H9 (cell line): ENCODE data around the gene UNC119. TPM values are rescaled to one million over a fixed set of nuclear protein-coding genes. Genes with fewer than 3 reads are reported as not detected.

Experiments used
- DNase-seq: peaks from one replicate; pipeline ENCODE4 v3.0.0-alpha.2; 2017
- H2AFZ ChIP-seq: one replicate; pipeline ENCODE4 v1.6.1; 2013; ENCODE audit warnings: mild to moderate bottlenecking, low read length, control low read depth, moderate library complexity
- H2AK5ac ChIP-seq: 2 replicates; pipeline ENCODE4 v1.6.1; 2013; ENCODE audit warnings: low read length, control low read depth, mixed read lengths; ENCODE audit not compliant: insufficient read length
- H2BK120ac ChIP-seq: one replicate; pipeline ENCODE4 v1.6.1; 2013; ENCODE audit warnings: low read depth, mild to moderate bottlenecking, low read length, control low read depth, inconsistent platforms; ENCODE audit not compliant: poor library complexity, severe bottlenecking
- H2BK12ac ChIP-seq: 2 replicates; pipeline ENCODE4 v1.6.1; 2013; ENCODE audit warnings: low read length, control low read depth, mixed read lengths, low read depth; ENCODE audit not compliant: insufficient read length
- H2BK15ac ChIP-seq: 2 replicates; pipeline ENCODE4 v1.6.1; 2013; ENCODE audit warnings: low read depth, low read length, control low read depth
- H2BK20ac ChIP-seq: one replicate; pipeline ENCODE4 v1.6.1; 2013; ENCODE audit warnings: low read depth, mild to moderate bottlenecking, low read length, control low read depth, inconsistent platforms; ENCODE audit not compliant: poor library complexity, severe bottlenecking
- H2BK5ac ChIP-seq: 2 replicates; pipeline ENCODE4 v1.6.1; 2013; ENCODE audit warnings: low read length, control low read depth, mixed read lengths; ENCODE audit not compliant: insufficient read length
- H3K14ac ChIP-seq: 2 replicates; pipeline ENCODE4 v1.6.1; 2013; ENCODE audit warnings: low read length, control low read depth; ENCODE audit not compliant: insufficient read depth
- H3K18ac ChIP-seq: 2 replicates; pipeline ENCODE4 v1.6.1; 2013; ENCODE audit warnings: low read depth, mild to moderate bottlenecking, mixed read lengths, low read length, control low read depth; ENCODE audit not compliant: insufficient read length
- H3K23ac ChIP-seq: 2 replicates; pipeline ENCODE4 v1.6.1; 2013; ENCODE audit warnings: low read length, control low read depth, mixed read lengths, low read depth; ENCODE audit not compliant: insufficient read length
- H3K23me2 ChIP-seq: 2 replicates; pipeline ENCODE4 v1.6.1; 2013; ENCODE audit warnings: low read depth, mild to moderate bottlenecking, mixed read lengths, low read length, control low read depth; ENCODE audit not compliant: insufficient read length, poor library complexity, severe bottlenecking
- H3K27ac ChIP-seq: 2 replicates; pipeline ENCODE4 v1.5.1; 2013; ENCODE audit warnings: low read length, control low read depth, mixed read lengths, low read depth; ENCODE audit not compliant: insufficient read length
- H3K27me3 ChIP-seq: 2 replicates; pipeline ENCODE4 v1.6.1; 2013; ENCODE audit warnings: low read length, control low read depth, inconsistent platforms; ENCODE audit not compliant: insufficient read depth
- H3K4ac ChIP-seq: 2 replicates; pipeline ENCODE4 v1.6.1; 2013; ENCODE audit warnings: low read depth, mild to moderate bottlenecking, control low read depth, inconsistent platforms, low read length, moderate library complexity
- H3K4me1 ChIP-seq: 2 replicates; pipeline ENCODE4 v1.6.1; 2013; ENCODE audit warnings: low read length, control low read depth, inconsistent platforms; ENCODE audit not compliant: insufficient read depth
- H3K4me2 ChIP-seq: 2 replicates; pipeline ENCODE4 v1.6.1; 2013; ENCODE audit warnings: low read length, control low read depth, mixed read lengths; ENCODE audit not compliant: insufficient read length, insufficient read depth
- H3K56ac ChIP-seq: 2 replicates; pipeline ENCODE4 v1.6.1; 2013; ENCODE audit warnings: low read depth, mild to moderate bottlenecking, mixed read lengths, low read length, control low read depth; ENCODE audit not compliant: insufficient read length
- H3K79me1 ChIP-seq: 2 replicates; pipeline ENCODE4 v1.6.1; 2013; ENCODE audit warnings: low read depth, mild to moderate bottlenecking, moderate library complexity, low read length, control low read depth, inconsistent platforms; ENCODE audit not compliant: insufficient read depth, poor library complexity, severe bottlenecking
- H3K79me2 ChIP-seq: 2 replicates; pipeline ENCODE4 v1.6.1; 2013; ENCODE audit warnings: low read length, control low read depth, inconsistent platforms; ENCODE audit not compliant: insufficient read depth
- H3K9ac ChIP-seq: 2 replicates; pipeline ENCODE4 v1.6.1; 2013; ENCODE audit warnings: low read length, control low read depth, mixed read lengths; ENCODE audit not compliant: insufficient read length; ENCODE audit errors: extremely low read depth
- H3K9me3 ChIP-seq: one replicate; pipeline ENCODE4 v1.6.1; 2013; ENCODE audit warnings: low read depth, low read length, inconsistent platforms; ENCODE audit not compliant: control insufficient read depth
- H3T11ph ChIP-seq: one replicate; pipeline ENCODE4 v1.6.1; 2013; ENCODE audit warnings: mild to moderate bottlenecking, low read length, control low read depth, inconsistent platforms
- H4K20me1 ChIP-seq: one replicate; pipeline ENCODE4 v1.6.1; 2013; ENCODE audit not compliant: control insufficient read depth, insufficient read length, insufficient read depth
- H4K5ac ChIP-seq: 2 replicates; pipeline ENCODE4 v1.6.1; 2013; ENCODE audit warnings: low read depth, mild to moderate bottlenecking, mixed read lengths, low read length, control low read depth; ENCODE audit not compliant: insufficient read length
- H4K8ac ChIP-seq: replicated peaks from 2 replicates; pipeline ENCODE4 v1.6.1; 2013; ENCODE audit warnings: low read length, control low read depth, mixed read lengths, low read depth; ENCODE audit not compliant: insufficient read length
- H4K91ac ChIP-seq: 2 replicates; pipeline ENCODE4 v1.6.1; 2013; ENCODE audit warnings: low read depth, mild to moderate bottlenecking, moderate library complexity, mixed read lengths, low read length, control low read depth; ENCODE audit not compliant: insufficient read length
- H3K27ac Mint-ChIP-seq, 3 experiments: 2 replicates in 2 of 3; 3 replicates in 1 of 3; pipeline ENCODE4 v1.8.0; 2020 to 2021; ENCODE audit warnings: mixed read lengths in 3 of 3, mild to moderate bottlenecking in 1 of 3, moderate library complexity in 1 of 3
- H3K27me3 Mint-ChIP-seq: 2 replicates; pipeline ENCODE4 v1.8.0; 2021; ENCODE audit warnings: low read depth, mild to moderate bottlenecking, moderate library complexity, mixed read lengths
- H3K36me3 Mint-ChIP-seq, 3 experiments: 2 replicates in 2 of 3; 3 replicates in 1 of 3; pipeline ENCODE4 v1.8.0; 2020 to 2021; ENCODE audit warnings: low read depth in 3 of 3, mixed read lengths in 3 of 3; ENCODE audit not compliant: insufficient read depth in 1 of 3
- H3K4me1 Mint-ChIP-seq, 2 experiments: 2 replicates each; pipeline ENCODE4 v1.8.0; 2020; ENCODE audit warnings: mixed read lengths in 2 of 2
- H3K4me3 Mint-ChIP-seq, 2 experiments: 2 replicates in 1 of 2; 3 replicates in 1 of 2; pipeline ENCODE4 v1.8.0; 2020 to 2021; ENCODE audit warnings: mild to moderate bottlenecking in 2 of 2, mixed read lengths in 2 of 2, moderate library complexity in 1 of 2
- H3K9me3 Mint-ChIP-seq, 2 experiments: 2 replicates in 1 of 2; 3 replicates in 1 of 2; pipeline ENCODE4 v1.8.0; 2020; ENCODE audit warnings: mild to moderate bottlenecking in 2 of 2, mixed read lengths in 2 of 2, moderate library complexity in 1 of 2
- WGBS: extraction: QIAGEN DNeasy Blood & Tissue Kit; methylation state at CpG from one replicate; pipeline ENCODE4 v1.1.7; 2013; ENCODE audit warnings: missing lambda C conversion rate, low lambda C conversion rate, mixed read lengths; ENCODE audit not compliant: insufficient read length; ENCODE audit errors: extremely low coverage; 5-methylcytosine and 5-hydroxymethylcytosine counted together
- long read RNA-seq: library from polyadenylated mRNA; unstranded; transcript quantifications from one replicate; pipeline ENCODE4 v2.0.0, GENCODE V29; 2020
- total RNA-seq: library from RNA; stranded (reverse); gene quantifications from 2 replicates; pipeline ENCODE4 v1.2.1, GENCODE V29; 2021
- TF ChIP-seq, protein P1 (sequence below): fragments of 200-600 bp; sonication (generic); conservative IDR thresholded peaks from 3 replicates; pipeline ENCODE4 v1.8.0; 2021; ENCODE audit warnings: antibody characterized with exemption, mild to moderate bottlenecking

UNC119 gene
- total RNA-seq: 36.9 and 38.3 TPM in 2 replicates
- long read RNA-seq, transcript UNC119-202 (5 exons, 1,424 nt): major isoform, 89 of 122 reads
- long read RNA-seq, transcript UNC119-201 (4 exons, 1,653 nt): minor isoform, 15 of 122 reads
- long read RNA-seq, partial matches to known transcripts: 2 of 122 reads
- long read RNA-seq, other reads (novel, unspliced or antisense): 14 of 122 reads

DNA sequence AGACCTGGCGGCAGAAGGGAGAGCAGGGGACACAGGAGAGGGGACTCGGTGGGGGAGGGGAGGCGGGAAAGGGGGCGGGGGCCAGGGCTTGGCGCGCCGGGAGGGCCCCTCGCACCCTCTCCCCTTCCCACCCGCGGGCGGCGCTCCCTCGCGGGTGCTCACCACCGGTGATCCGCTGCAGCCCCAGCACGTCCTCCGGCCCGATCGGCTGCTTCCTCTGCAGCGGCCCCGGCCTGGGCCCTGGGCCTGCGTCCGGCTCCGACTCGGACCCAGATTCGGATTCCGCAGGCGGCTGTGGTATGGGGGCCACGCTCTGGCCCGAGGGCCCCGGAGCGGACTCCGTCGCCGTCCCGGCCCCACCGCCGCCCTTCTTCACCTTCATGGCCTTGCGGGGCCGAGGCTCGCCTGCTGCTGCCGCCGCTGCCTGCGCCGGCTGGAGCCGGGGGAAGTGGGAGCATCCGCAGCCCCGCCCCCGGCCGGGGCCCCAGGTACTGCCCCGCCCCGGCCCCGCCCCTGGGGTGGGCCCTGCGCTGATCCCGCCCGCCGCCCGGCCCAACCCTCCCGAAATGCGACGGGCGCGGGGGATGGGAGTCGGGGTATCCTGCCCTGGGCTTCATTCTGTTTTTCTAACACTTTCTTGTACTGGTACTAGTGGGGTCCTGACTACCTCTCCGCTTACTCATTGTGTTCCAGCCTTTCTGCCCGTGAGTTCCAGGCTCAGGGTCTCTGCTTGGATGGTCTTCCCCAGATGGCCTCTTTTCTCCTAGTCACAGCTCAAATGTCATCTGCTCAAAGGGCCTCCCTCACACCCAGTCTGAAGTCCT is at the start of gene UNC119:
Gene UNC119, minus strand, starts transcription at position 449 of the 824 bp plus-strand sequence. Its CDS starts 67 bp downstream, at position 382.
- no peak within 1 kb of the TSS for H2AK5ac ChIP-seq
- peak within 1 kb of the TSS; percentile 81 for H3K14ac ChIP-seq
- no peaks in the 10 kb centered on the region for H3K4me1 ChIP-seq
- Mint-ChIP-seq H3K27me3 (peaks cover 4% of the 10 kb centered on the region), H3K4me1 (peaks cover 21 to 44% of the 10 kb centered on the region in 2 experiments), H3K4me3 (peak within 1 kb of the TSS; percentile 86 to 94), H3K9me3 (no peaks in the 10 kb centered on the region), H3K36me3 (peaks cover 20 to 38% (median 35%) of the 10 kb centered on the region in 3 experiments; a peak in 6 of 7 replicates), H3K27ac (peak within 1 kb of the TSS in 2 of 3 experiments; percentile 46 to 82; a peak in 5 of 7 replicates)
- H3K79me1 ChIP-seq: no peaks in the 10 kb centered on the region
- peak within 1 kb of the TSS; percentile 72 for H3K4me2 ChIP-seq
- H2BK20ac ChIP-seq: no peak within 1 kb of the TSS
- no peak within 1 kb of the TSS for H2AFZ ChIP-seq
- no peak within 1 kb of the TSS for H2BK120ac ChIP-seq
- no peak within 1 kb of the TSS for H4K8ac ChIP-seq
- H3K4ac ChIP-seq: no peak within 1 kb of the TSS
- H2BK15ac ChIP-seq: no peak within 1 kb of the TSS; the same call in 1 of the 2 replicates
- no peaks in the 10 kb centered on the region for H4K20me1 ChIP-seq
- H3K9me3 ChIP-seq: no peaks in the 10 kb centered on the region
- TF ChIP-seq, protein P1, sequence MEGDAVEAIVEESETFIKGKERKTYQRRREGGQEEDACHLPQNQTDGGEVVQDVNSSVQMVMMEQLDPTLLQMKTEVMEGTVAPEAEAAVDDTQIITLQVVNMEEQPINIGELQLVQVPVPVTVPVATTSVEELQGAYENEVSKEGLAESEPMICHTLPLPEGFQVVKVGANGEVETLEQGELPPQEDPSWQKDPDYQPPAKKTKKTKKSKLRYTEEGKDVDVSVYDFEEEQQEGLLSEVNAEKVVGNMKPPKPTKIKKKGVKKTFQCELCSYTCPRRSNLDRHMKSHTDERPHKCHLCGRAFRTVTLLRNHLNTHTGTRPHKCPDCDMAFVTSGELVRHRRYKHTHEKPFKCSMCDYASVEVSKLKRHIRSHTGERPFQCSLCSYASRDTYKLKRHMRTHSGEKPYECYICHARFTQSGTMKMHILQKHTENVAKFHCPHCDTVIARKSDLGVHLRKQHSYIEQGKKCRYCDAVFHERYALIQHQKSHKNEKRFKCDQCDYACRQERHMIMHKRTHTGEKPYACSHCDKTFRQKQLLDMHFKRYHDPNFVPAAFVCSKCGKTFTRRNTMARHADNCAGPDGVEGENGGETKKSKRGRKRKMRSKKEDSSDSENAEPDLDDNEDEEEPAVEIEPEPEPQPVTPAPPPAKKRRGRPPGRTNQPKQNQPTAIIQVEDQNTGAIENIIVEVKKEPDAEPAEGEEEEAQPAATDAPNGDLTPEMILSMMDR: no peak
- H3K27ac ChIP-seq: no peak within 1 kb of the TSS
- H3T11ph ChIP-seq: no peak within 1 kb of the TSS
- no peaks in the 10 kb centered on the region; the same call in 1 of the 2 replicates for H3K79me2 ChIP-seq
- H3K23ac ChIP-seq: no peak within 1 kb of the TSS
- no peak within 1 kb of the TSS for H4K5ac ChIP-seq
- no CpG with 5 or more reads among the region's 67 CpGs for WGBS
- no peaks in the 10 kb centered on the region for H3K27me3 ChIP-seq
- H3K18ac ChIP-seq: no peak within 1 kb of the TSS
- no peak within 1 kb of the TSS for H3K56ac ChIP-seq
- peak within 1 kb of the TSS; percentile 62 for H3K9ac ChIP-seq
- no peak within 1 kb of the TSS for H2BK12ac ChIP-seq
- no peak within 1 kb of the TSS for H4K91ac ChIP-seq
- H2BK5ac ChIP-seq: no peak within 1 kb of the TSS
- DNase-seq: peak; percentile 87
- peaks cover 5% of the 10 kb centered on the region for H3K23me2 ChIP-seq
